ENCODE results near the gene ASXL1.
"Not testable (repeated sequence)": the region's sequence is repeated elsewhere in the genome, so short reads cannot be mapped to it uniquely, and the experiment has no call there.

- TF ChIP-seq CHD4 (IDR thresholded peaks at IDR 0.05; ENCODE audit: borderline replicate concordance); EHMT2 (IDR thresholded peaks at IDR 0.05; ENCODE audit: low read depth); CTCF (IDR thresholded peaks at IDR 0.05); PHF8 (IDR thresholded peaks at IDR 0.05; ENCODE audit: borderline replicate concordance, low read depth); KDM1A (IDR thresholded peaks at IDR 0.05; ENCODE audit: low read depth); EHF (CRISPR knock-in tag; IDR thresholded peaks at IDR 0.05); EP300 (IDR thresholded peaks at IDR 0.05); REST (IDR thresholded peaks at IDR 0.05); RFX5 (IDR thresholded peaks at IDR 0.05); RAD21 (conservative IDR thresholded peaks at IDR 0.05 in 1 of 2, IDR thresholded peaks at IDR 0.05 in 1 of 2): not testable (repeated sequence)
These were observed 35.9 kb upstream of the ASXL1 start for GRCh38 chr20:32322260-32322659.
